SU-DHL-6 (cell line): ENCODE data around the gene DROSHA.

Experiments used
- CTCF ChIP-seq: fragments of 200-600 bp; sonication (generic); IDR thresholded peaks from one replicate; pipeline ENCODE4 v1.5.1; 2017; ENCODE audit warnings: antibody characterized with exemption, mild to moderate bottlenecking, low read length, moderate library complexity; ENCODE audit not compliant: insufficient read depth, poor library complexity, severe bottlenecking
- EZH2phosphoT487 ChIP-seq: fragments of 200-600 bp; sonication (generic), shearing (Covaris generic); conservative IDR thresholded peaks from 2 replicates; pipeline ENCODE4 v1.6.1; 2018; ENCODE audit warnings: mild to moderate bottlenecking, antibody characterized with exemption, low read length, moderate library complexity, mixed read lengths

- no peak for TF ChIP-seq CTCF
- no peak for TF ChIP-seq EZH2phosphoT487
Measured at GRCh38 chr5:31537851-31538250, 6.0 kb upstream of the DROSHA start.
